Fibroblast of gingiva (primary cell): ENCODE results near the gene JAML.

Source experiments
- DNase-seq: peaks from one replicate; pipeline ENCODE4 v3.0.0-alpha.2; 2011; ENCODE audit warnings: low read depth

Gene JAML

DNA sequence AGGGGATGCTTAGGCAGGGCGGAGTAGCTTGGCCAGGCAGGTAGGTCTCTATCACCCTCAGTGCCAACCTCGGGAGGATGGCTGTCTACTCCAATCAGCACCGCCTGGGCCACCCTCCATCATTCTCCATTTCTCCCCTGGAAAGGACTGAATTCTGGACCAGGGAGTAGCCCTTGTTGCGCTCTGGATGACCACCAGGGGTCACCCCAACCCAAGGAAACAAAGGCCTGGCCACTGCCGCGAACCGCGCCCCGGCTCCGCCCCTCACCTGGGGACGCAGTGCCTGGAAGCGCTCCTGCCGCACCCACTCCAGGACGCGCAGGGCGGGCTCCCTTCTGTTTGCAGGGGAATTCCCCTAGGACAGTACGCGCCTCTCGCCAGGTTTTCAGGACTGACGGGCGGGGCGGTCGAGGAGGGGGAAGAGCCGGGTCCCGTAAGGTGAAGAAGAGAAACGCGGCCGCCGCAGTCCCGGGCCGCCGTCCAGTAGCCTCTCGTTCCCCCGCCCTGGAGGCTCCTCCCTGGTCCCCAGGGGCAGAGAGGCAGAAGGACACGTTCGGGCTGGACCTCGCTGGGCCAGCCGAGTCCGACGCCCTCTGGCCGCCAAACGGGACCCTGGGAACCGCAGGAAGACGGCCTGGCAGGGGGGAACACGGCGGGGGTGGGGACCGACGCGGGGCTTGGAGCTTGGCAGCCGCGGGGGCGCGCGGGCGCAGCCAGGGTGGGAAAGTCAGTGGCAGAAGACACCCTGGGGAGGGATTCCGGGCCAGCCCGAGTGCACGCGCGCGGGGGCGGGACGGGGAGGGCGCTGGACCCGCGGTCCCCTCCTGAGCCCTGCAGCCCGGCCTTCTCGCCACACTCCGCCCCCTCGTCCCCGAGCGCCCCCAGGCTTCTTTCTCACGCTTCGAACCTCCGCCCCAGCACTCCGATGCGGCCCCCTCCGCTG, 79.3 kb downstream of the JAML start:
- DNase-seq: peak; percentile 16

DNA sequence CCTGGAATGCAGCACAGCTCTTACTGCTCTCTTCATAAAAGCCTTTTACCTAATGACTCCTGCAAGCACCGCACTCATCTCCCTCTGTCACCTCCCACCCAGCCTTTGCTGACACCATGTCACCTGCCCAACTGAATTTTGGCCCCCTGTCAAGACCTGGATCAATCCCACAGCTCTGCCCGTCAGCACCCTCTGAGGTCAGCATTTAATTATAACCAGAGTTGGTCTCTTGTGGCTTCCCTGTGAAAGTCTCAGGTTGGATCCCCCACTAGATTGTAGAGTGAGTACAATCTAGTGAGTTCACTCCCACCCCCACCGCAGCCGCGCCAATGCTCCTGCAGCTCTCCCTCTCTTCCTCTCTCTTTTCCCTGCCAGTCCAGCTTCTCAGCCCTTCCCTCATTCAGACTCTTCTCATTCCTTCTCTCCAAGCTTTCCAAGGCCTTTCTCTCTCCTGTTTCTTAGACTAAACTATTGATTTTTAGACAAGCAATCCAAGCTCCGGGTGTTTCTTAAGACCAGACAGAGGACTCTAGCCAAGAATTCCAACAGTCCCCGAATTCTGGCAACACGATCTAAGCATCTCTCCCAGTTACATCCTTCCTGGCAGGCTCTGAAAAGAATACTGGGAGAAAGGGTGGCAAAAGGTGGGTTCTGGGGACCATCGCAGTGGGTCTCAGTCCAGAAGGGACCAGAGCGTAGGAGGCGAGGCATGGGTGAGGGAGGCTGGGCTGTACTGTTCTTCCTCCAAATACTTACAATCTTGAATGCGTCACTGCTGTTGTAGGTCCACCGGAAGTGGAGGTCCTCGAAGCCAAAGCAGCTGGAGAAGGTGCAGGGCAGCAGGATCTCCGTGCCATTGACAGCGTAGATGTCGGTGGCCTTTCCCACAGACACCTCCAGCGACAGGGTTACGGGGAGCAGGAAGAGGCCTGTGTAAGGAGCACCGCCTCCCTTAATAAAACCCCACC, 80.2 kb downstream of the JAML start:
- DNase-seq: no peak
